Measurements from ENCODE around the gene SLC6A12.

- TF ChIP-seq ZNF8 (CRISPR knock-in tag; IDR thresholded peaks at IDR 0.05) (no peak), RARB (CRISPR knock-in tag; IDR thresholded peaks at IDR 0.05) (no peak), SNAI2 (CRISPR knock-in tag; IDR thresholded peaks at IDR 0.05) (no peak)
- TF ChIP-seq, protein P1, sequence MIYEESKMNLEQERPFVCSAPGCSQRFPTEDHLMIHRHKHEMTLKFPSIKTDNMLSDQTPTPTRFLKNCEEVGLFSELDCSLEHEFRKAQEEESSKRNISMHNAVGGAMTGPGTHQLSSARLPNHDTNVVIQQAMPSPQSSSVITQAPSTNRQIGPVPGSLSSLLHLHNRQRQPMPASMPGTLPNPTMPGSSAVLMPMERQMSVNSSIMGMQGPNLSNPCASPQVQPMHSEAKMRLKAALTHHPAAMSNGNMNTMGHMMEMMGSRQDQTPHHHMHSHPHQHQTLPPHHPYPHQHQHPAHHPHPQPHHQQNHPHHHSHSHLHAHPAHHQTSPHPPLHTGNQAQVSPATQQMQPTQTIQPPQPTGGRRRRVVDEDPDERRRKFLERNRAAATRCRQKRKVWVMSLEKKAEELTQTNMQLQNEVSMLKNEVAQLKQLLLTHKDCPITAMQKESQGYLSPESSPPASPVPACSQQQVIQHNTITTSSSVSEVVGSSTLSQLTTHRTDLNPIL (CRISPR knock-in tag; IDR thresholded peaks at IDR 0.05; ENCODE audit: low read depth): no peak
- TF ChIP-seq, protein P2, sequence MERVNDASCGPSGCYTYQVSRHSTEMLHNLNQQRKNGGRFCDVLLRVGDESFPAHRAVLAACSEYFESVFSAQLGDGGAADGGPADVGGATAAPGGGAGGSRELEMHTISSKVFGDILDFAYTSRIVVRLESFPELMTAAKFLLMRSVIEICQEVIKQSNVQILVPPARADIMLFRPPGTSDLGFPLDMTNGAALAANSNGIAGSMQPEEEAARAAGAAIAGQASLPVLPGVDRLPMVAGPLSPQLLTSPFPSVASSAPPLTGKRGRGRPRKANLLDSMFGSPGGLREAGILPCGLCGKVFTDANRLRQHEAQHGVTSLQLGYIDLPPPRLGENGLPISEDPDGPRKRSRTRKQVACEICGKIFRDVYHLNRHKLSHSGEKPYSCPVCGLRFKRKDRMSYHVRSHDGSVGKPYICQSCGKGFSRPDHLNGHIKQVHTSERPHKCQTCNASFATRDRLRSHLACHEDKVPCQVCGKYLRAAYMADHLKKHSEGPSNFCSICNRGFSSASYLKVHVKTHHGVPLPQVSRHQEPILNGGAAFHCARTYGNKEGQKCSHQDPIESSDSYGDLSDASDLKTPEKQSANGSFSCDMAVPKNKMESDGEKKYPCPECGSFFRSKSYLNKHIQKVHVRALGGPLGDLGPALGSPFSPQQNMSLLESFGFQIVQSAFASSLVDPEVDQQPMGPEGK (CRISPR knock-in tag; IDR thresholded peaks at IDR 0.05; ENCODE audit: borderline replicate concordance): no peak
These were observed 5.1 kb downstream of the SLC6A12 start for GRCh38 chr12:208813-209212.
